NT2/D1 (cell line): ENCODE measurements around the gene TRIM16.
"Not testable (repeated sequence)": the region's sequence is repeated elsewhere in the genome, so short reads cannot be mapped to it uniquely, and the experiment has no call there.

ENCODE experiments used
- YY1 ChIP-seq: IDR thresholded peaks from 2 replicates; pipeline ENCODE4 v1.6.1; 2011; ENCODE audit not compliant: insufficient read length, insufficient read depth
- ZNF274 ChIP-seq: IDR thresholded peaks from 2 replicates; pipeline ENCODE4 v1.6.1; 2011; ENCODE audit warnings: mild to moderate bottlenecking, low read depth, low read length

DNA sequence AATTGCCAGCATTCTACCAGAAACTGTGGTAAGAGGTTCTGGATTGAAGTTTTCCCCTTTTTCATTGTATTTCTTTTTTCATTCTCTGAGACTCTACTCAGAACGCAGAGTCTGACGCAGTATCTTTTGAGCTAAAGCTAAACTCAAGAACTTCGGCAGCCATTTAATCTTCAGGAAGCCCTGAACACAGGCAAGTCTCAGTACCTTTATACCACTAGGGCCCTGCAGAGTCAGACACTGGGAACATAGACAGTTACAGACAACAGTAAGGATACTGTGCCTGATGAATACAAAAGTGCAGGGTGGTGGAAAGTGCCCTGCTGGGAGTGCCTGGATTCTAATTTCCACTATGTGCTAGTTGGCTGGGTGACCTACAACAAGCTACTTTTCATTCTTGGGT, 976 bp downstream of the TRIM16 start:
- TF ChIP-seq ZNF274, YY1: not testable (repeated sequence)
